Stimulated activated CD4-positive, alpha-beta T cell treated with anti-CD3 and anti-CD28 coated beads, Interleukin-1b, Interleukin-23, amount 100 ng/mL, for 4 hours (primary cell): ENCODE results near the gene IRAK2.

ENCODE experiments used
- DNase-seq, 2 donors: peaks; one replicate each; pipeline ENCODE4 v3.0.0-alpha.2; 2020; ENCODE audit warnings: low read depth in 2 of 2

The IRAK2 gene

DNA sequence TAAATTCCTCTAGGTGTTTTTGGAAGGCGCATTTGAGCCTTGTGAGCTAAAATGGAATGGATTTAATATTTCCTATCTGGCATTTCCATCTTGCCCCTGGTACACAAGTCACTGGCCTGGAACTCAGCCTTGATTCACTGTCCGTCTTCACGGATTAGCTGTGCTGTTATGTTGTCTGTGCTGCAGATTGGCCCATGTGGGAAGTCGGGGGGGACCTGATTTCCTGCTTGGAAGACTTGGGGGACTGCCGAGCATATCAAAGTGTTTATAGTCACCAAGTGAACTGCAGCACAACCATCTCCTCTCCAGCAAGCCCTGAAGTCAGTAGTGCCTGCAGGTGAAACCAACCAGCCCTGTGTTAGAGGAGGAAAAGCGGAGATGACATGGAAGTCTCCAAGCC lies 115.9 kb downstream of the IRAK2 start:
- DNase-seq, result no peak

DNA sequence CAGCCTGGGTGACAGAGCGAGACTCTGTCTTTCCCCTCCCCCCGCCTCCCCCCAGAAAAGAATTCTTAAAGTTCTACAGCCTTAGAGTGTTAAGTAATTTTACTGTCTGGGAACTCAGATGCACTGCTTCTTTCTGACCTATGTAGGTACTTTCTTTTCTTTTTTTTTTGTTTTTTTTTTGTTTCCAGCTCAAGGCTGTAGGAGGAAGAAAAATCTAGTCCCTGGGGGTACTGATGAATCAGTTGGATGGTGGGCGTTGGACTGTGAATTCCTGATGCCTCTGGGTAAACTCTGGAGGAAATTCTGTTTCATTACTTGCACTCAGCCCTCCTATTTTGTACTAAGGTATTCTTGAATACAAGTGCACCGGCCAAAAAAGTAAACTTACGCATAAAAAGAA lies 117.2 kb downstream of the IRAK2 start:
- no peak for DNase-seq

DNA sequence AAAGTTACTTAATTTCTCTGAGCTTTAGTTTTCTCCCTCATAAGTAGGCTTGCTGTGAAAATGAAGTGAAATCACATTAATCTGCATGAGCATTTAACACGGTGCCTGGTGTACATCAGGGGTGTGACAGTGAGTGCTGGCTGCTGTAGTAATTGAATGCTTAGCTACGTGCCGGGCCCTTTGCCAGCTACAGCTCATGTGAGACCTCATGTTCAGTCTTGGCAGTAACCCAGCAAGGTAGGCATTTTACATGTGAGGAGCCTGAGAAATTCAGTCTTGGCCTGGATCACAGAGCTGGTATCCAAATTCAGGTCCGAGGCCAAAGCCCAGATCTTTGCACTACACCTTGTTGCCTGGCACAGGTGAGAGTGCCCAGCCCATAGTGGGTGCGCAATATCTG lies 118.9 kb downstream of the IRAK2 start:
- no peak for DNase-seq

DNA sequence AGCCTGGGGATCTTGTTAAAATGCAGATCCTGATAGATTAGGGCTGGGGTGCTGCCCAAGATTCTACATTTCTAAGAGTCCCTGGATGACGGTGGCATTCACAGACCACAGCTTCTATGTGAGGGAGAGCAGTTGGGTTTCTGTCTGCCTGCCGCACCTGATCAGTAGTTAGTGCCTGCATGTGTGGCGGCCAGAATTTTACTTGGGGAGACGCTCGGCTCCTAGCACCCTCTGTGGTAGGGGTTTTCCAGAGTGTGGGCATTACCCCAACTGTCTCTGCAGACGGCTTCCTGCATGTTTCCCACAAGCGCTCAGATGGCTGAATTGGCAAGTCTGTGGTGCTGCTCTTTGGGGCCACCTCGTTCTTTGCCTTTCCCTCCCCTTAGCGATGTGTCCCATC lies 119.8 kb downstream of the IRAK2 start:
- DNase-seq, result peak in 1 of 2 donors; percentile 17

DNA sequence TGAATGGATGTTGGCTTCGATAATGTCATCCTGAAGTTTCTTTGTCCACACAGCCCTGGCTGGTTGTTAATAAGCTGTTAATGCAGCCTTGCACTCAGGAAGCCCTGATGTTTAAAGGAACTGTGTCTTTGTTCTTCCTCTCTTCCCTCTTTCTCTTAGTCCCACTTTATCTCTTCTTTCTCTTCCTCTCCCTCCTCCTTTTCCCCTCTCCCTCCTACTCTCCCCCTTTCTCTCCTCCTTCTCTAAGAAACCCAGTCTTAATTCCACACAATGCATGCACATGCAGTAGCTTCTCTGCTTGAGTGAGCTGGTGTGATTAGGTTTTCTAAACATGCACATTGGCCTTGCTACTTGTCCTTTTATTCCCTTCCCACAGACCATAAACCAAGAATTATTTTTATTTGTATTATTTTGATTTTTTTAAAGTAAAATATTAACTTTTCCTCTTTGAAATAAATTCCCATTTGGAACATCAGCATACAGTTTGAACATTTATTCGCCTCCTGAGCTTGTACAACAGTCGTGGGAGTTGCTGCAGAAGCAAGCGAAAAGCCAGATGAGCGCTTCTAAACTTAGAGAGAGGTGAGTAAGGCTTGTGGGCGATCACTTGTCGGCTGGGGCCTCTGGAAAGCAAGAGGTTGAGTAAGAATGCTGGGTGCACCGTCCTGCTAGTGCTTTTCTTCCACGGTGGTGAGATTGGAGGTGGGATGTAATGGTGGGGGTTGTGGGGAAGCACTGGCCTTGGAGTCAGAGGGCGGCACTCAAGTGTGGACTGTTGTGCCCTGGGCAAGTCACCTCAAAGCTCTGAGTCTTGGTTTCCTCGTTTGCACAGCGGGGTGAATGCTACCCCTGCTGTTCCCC lies 120.8 kb downstream of the IRAK2 start:
- no peak for DNase-seq

DNA sequence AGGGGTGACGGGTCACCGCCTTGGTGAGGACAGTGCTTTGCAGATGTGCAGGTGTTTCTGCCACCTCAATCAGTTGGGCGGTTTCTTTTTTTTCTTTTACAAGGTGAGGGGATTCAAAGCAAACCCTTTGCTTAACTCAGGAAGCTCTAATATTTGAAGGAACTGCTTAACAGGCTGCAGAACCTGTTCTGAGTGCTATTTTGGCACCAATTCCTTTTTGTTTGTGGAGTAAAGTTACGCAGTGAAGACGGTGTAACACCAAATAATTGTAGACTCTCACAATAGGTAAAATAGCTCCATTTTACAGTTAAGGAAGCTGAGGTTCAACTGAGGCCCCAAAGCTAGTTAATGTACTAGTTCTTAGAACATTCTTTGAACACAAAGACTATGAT lies 121.4 kb downstream of the IRAK2 start:
- DNase-seq, result no peak

DNA sequence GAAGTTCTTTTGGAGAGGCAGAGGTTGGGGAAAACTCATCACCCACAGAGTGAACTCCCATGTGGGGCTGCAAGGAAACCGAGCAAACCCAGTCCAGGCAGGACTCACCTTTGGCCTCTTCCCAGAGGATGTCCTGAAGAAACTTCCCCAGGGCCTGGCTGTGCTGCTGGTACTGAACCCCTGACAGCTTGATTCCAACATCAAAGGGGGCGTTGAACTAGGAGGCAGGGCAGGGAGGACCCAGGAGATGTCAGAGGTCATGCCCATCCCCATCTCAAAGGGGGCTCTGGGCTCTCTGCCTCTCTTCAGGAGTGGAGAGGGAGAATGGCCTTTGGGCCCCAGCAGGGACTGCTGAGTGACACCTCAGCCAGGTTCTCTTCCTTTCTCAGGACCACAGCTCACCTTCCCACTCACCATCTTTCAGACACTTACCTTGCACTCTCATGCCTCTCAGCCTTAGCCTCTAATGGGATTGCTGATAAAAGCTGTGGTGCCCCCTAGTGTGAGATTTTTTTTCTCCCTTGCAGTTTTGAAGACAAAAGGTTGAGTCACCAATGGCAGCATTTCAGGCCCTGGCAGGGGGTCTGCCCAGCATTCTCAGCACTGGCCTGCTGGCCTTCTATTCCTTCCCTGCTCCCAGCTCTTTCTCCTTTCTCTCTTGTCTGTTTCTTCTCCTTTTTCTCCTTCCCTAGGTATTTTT lies 122.0 kb downstream of the IRAK2 start:
- DNase-seq, result peak in 1 of 2 donors; percentile 38

DNA sequence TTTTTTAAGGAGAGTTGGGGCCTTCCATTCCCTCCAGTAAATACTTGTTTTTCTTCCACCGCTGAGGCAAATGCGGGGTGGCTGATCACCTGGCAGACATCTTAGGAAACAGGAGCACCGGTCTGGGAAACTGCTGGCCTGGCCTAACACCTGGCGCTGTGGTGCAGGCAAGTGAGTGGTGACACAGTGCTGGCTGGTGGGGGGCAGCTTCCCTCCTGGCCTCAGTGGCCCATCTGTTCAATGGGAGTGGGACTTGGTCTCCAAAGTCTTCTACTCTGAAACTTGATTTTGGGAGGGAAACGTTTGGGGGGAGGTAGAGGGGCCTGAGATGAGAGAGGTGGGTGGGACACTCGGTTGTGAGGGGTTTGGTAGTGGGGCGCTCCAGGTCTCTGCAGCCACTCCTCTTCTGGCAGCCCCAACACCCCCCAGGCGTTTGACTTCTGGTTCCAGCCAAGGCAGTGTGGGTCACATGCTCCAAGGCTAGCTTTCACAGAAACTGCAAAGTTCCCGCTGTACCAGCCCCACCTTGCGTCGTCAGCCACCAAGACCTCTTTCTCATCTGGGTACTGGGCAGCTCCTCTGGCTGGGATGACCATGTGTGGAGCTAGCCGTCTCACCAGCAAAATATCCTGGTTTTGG lies 123.3 kb downstream of the IRAK2 start:
- no peak for DNase-seq

DNA sequence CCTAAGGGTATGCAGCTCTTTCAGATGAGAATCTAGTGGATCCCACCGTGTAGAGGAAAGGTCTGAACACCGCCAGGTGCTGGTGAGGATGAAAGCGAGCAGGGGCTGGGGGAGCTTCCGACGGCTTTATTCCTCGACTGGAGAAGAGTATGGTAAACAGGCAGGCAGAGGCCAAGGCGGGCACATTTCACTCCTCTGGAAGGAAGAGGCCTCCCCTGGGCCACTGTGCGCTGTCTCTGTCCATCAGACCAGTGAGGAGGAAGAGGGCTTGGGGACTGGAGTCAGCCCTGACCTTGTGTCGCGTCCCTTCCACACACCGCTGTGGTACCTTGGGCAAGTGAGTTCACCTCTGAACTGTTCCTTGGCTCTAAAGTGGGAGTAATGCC lies 123.8 kb downstream of the IRAK2 start:
- DNase-seq, result no peak

DNA sequence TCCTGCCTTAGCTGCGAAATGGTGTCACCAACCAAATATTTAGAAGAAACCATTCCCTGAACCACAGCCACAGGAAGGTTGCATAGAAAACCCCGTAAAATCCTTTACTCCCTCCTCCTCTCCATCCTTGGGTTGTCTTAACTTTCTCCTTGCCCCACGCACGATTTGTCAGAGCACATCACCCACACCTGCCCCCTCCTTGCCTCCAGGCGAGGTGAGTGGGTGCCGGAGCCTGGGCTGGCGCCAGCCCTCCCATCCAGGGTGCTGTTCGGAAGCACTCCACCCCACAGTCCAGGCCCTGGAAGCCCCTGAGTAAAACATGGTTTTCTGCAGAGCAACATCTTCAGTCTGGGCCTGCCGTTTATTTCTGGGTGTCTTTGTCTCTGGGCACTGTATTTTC lies 124.4 kb downstream of the IRAK2 start:
- DNase-seq, result no peak

DNA sequence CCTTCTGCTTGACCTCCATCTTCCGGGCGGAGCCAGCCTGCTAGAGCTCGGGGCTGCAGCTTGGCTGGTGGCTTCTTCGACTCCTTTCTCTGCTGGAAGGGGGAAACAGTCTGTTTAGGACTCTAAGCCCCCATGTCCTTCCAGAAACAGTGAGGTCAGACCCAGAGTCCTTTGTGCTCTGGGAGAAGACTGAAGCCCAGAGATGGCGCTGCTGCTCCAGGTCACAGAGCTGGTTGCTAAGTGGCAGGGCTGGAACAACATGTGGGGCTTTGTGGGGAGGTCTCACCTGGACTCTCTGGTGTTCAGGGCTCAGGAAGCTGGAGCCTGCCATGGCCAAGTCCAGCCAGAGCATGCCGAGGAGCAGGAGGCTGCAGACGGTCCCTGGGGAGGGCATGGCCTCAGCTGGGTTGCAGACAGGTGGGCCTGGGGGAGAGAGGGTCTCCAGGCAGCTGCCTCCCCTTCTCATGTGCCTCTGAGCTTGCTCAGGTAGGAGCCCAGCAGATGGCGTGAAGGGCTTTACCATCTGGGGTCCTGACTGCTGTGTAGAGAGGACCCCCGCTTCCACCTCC lies 125.2 kb downstream of the IRAK2 start:
- DNase-seq, result no peak

DNA sequence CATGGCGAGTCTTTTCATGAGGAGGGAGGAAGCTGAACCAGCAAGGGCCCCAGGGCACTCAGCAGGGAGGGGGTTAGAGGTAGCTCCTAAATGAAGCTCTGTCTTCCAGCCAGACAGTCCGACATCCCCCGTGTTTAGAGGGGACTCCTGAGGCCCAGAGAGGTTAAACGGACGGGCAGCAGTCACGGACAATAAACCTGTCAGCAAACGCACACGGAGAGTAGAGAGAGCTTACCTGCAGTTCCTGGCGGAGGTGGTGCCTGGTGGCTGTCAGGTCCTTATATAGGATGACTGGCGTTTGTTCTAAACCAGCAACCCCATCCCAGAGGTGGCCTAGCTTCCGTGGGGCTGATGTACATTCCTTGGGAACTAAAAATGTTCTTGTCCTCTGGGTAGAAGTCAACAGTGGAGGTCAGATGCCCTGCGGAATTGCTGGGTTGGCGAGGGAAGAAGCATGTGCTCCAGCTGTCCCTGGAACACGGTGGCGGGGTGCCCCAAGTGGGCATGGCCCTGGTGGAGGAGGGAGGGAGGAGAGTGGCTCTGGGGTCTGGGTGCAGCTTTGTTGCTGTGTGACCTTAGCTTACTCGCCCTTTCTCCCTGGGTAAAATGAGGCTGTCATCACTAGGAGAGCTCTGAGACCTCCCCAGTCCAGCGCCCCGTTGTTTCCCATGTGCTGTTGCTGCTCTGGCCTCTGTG lies 125.9 kb downstream of the IRAK2 start:
- no peak for DNase-seq

DNA sequence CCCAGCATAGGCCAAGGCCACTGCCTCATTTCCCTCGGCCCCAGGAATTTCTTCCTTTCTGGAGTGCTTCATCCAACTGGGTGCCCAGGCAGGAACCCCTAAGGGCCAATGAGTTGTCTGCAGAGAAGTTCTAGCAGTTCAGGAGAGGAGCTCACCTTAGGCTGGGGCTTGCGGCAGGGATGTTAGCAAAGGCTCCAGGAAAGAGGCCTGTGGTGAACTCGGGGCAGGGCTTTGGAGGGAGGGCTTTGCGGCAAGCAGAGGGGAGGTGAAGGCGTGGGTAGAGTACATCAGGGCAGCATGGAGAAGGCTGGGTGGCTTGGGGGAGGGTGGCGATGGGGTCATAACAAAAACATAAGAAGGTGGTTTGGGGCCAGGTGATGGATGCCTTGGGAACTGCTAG lies 126.9 kb downstream of the IRAK2 start:
- no peak for DNase-seq

DNA sequence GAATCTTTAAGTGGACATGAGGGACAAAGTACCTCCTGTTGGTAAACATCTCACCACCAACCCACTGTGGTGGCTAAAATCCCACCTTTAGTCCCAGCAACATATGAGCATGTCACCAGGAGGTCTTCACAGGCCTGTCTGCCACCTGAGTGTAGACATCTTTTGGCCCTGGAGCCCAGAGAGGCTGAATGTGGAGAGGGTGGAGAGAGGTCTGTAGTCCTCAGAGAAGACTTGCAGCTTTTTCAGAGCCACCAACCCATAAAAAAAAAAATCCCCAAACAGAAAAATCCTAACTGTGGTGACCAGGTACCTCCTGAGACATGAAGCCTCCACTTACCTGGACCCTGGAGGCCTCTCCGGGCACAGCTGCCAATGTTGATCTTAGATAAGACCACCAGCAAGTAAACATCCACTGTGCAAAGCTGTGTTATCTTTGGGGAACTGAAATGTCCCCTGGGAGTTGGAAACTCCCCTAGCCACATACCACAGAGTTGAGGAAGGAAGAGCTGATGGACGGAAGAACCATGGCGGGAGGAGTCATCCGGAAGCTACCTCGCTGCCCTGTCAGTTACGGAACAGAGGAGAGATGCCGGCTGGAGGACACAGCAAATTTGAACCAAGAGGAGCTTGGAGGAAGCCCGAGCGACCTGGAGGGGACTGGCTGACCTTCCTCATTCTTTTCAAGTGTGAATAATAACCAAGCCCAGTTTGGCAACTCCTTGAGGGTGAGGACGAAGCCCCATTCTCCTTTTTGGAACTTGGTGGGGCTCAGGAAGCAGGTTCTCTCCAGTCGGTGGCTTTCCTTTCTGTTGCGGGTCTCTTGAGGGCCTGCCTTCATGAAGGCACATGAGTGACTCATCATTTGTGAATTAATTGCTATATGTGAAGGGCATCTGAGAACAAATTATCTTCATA lies 128.0 kb downstream of the IRAK2 start, which contains the start of gene GHRL:
Gene GHRL (minus strand): TSS at position 443 of the 915 bp plus-strand sequence. CDS start 2,767 bp downstream, outside the sequence.
- no peak for DNase-seq
